GM19324 (cell line): Measurements from ENCODE around the gene TGFBR1.

ENCODE experiments used
- ATAC-seq: cut with Tn5 transposase; IDR thresholded peaks from one replicate; pipeline ENCODE4 v1.9.1; 2021; ENCODE audit warnings: mild to moderate bottlenecking, moderate library complexity; ENCODE audit not compliant: unreplicated experiment, low FRiP score

Gene TGFBR1

DNA sequence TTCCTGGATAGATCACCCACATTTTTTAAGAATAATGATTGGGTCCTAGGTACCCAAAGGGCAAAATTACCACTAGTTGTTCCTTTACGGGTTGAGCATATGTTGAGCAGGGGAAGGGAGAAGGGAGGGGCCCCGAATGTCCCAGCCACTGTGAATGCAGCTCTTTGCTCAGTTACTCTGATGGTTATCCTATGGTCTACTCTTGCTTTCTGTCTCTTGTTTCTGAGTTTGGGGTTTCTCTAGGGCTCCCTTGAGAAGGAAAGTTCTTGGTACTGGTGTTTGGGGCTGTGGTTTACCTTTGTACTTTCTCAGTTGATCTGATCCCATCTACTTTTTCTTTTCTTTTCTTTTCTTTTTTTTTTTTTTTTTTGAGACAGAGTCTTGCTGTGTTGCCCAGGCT lies 61.2 kb downstream of the TGFBR1 start:
- no peak for ATAC-seq

GRCh38 chr9:99167119-99167518 lies 62.2 kb downstream of the TGFBR1 start:
- no peak for ATAC-seq

- no peak for ATAC-seq
Measured at GRCh38 chr9:99167694-99168093, 62.8 kb downstream of the TGFBR1 start.

GRCh38 chr9:99169086-99169485 lies 64.2 kb downstream of the TGFBR1 start:
- no peak for ATAC-seq

GRCh38 chr9:99169982-99170761 lies 65.3 kb downstream of the TGFBR1 start:
- no peak for ATAC-seq

DNA sequence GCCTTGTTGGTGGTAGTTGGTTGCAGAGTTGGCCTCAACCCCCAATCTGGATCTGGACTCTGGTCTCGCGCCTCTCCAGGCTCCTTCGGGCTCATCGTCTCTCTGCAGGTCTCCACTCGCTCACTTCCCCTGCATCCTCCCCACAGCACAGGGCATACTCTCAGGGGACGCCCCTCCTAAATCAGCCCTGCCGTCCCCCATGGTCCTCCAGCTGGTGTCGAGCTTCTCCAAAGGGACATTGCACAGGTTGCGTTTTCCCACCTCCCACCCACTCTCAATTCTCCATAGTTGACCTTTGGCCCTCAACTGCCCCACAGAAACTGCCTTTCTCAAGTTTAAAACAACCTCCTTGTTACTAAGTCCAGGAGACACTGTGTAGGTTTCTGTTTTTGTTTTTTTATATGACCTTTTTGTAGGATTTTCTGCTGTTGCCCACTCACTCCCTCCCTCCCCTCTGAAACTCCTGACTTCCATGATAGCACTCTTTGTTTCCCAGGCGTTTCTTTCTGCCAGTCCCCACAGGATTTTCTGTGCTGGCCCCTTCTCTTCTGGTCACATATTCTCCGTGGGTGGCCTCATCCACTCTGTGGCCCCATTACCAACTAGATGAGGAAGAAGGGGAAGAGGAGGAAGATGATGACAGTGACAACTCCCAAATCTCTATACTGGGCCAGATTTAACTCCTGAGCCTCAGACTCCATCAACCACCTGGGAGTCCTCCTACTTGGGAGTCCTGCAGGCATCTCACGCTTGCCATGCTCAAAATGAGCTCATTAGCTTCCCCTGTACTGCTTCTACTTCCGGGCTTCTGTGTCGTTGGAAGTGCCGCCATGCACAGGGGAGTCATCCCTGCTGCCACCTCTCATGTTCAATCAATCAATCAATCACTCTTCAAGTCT lies 66.6 kb downstream of the TGFBR1 start:
- no peak for ATAC-seq

DNA sequence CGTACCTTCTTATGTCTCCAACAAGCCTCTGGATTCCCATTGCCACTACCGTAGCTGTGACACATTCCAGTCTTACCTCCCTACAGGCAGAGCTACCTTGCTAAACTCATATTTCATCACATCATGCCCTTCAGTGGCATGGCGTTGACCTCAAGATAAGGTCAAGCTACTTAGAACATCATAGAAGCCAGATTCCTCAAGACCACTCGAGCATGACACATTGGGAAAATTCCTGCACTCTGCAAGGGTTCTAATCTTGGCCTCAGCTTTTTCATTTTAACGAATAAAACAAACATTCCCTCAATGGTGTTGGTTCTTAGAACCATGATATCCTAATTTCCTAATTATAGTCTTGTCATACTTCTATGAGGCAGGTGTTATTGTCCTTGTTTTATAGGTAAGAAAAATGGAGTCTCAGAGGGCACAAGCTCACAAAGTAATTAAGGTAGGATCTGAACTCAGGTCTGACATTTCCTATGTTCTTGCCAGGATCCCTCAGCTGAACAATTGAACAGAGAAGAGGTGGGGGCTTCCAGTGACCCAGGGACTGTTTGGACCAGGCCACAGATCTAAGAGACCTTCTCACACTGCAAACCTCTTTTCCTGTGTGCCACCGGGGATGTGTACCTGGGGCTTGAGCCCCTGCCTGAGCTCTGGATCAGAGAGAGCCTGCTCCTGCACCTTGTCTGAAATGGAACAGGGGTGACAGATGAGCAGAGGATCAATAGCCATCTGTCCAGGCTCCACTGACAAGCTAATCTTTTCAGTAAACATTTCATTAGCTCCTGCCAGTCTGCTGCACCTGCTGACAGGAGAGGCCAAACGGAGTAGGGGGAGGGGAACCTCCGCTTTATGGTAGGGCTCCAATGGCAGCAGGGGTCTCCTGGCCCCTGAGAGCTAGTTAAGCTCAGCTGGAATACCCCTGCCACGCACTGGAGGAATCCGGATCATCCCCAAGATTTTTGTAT lies 67.5 kb downstream of the TGFBR1 start:
- ATAC-seq, result no peak

- ATAC-seq, result no peak
Measured at GRCh38 chr9:99173570-99174504, 68.9 kb downstream of the TGFBR1 start.

DNA sequence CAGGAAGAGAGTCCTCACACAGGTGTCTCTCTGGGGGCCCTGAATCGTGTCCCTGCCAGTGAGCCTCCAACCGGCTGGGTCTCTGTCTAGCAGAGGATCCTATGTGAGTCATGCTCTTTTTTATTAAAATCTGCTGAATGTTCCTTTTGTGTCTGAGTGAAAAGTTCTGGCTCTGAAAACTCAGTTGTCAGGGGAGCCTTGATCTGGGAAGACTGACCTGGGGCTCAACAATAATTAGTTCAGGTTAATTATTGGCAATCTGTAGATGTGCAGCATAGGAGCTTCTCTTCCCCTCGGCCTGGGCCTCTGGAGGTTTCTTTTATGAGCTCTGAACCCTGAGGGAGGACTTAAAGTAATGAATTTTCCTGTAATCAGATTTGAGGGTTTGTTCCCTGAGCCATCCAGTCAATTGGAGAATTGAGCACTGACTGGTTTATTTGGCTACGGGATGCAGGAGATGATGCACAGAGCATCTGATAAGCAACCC lies 71.7 kb downstream of the TGFBR1 start:
- no peak for ATAC-seq

DNA sequence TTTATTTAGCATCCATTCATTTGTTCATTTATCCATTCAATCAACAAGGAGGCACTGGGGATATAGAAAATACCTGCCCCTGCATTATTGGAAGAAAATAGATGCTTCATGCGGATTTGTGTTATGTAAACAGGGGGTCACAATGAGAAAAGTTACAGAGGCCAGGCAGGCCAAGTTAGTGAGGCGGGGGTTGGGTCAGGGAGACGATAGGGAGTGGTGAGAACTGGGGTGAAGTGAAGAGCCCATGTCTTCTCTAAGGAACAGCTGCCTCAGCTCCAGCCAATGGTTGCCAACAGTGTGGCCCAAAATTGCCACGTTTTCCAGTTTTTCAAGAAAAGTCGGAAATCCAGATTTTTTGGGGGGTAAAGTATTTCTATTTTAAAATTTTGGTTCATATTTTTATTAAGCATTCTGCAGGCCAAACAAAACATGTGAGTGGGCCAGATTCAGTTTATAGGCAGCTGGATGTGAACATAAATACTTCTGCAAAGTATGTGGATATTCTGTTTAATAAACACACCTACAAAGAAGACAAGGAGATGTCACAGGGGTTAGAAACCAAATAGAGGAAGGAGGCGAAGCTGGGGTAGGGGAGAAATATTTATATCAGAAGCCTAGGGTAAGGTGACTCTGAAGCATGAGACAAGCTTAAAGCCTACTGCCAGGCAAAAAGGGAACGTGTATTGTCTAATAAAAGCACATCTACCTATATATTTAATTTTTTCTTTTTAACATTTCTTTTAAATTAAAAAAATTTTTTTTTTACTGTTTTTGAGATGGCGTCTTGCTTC lies 72.9 kb downstream of the TGFBR1 start:
- no peak for ATAC-seq

GRCh38 chr9:99178912-99179872 lies 74.3 kb downstream of the TGFBR1 start:
- no peak for ATAC-seq

DNA sequence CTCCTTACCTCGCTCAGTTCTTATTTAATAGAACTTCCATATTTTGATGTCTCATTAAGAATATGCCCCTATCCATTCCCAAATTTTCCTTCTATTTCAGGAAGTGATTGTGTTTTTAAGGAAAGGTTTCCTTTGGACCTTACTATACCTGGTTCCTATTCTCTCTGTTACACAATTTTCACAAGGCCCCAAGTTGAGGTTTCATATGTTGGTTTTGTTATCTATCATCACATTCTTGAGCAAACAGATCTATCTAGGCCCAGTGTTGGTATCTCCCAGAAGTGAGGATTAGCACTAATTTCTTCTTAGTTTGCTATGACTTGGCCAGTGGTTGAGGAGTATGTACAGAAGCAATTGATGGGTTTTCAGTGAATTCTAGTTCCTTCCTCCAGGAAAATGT lies 75.3 kb downstream of the TGFBR1 start:
- ATAC-seq, result no peak

DNA sequence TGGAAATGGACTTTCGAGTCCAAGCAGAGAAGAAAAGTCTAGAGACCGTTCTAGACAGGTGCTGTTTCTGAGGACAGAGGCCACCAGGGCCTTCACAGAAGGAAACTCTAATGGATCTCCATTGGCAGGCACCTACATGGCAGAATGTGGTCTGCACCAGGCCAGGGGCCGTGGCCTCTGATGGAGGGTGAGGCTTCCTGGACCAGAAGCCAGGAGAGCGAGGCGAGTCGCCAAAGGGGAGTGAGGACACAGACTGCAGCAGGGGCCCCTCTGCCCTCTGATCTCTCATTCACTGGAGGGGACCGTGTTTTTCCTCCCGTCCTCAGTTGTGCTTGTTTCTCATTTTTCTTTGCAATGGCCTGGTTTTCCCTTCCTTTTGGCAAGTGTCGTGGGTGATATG lies 75.7 kb downstream of the TGFBR1 start:
- no peak for ATAC-seq

- ATAC-seq, result no peak
Measured at GRCh38 chr9:99181206-99181605, 76.3 kb downstream of the TGFBR1 start.

- ATAC-seq, result no peak
Measured at GRCh38 chr9:99181621-99182020, 76.7 kb downstream of the TGFBR1 start.

- no peak for ATAC-seq
Measured at GRCh38 chr9:99182356-99182755, 77.4 kb downstream of the TGFBR1 start.

DNA sequence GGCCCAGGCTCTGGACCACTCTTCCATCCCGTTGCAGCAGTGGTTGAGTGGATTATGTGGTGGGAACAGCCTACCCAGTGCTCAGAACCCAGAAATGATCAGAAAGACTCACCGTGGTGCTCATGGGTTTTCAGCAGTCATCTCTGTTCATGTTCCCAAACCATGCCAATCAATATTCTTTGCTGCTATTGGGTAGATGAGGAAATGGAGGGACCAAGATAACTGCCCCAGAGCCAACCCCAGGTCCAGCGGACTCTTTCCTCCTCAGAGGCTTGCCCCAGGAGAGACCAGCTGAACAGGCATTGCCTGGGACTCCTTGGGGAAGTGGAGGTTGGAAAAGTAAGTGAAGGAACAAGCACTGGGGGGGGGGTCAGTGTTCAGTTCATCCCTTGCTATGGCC lies 78.7 kb downstream of the TGFBR1 start:
- no peak for ATAC-seq

DNA sequence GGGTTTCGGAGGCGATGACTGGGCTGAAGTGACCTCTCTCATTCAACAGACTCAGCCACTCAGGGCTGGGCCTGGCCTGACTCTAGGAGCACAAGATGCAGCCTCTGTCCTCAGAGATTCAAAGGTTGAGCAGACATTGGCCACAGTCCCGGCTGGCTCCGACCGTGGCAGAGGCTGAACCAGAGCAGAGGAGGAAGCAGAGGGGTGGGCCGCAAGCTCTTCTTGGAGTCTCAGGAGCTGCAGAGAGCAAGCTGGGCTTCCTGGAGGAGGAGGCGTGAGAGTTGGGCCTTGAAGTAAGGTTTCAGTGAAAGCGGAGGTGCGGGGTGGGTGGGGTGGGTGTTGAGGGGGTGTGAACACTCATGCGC lies 79.2 kb downstream of the TGFBR1 start:
- no peak for ATAC-seq
